MCF 10A (cell line): ENCODE data around the gene USP6NL. TPM values are rescaled to one million over a fixed set of nuclear protein-coding genes. Genes with fewer than 3 reads are reported as not detected.

ENCODE experiments used
- BruUV-seq: library from RNA; stranded (reverse); fragments of 400-500 nt; replicated peaks from 2 replicates; lab custom pipeline; 2021; lab: Mats Ljungman, UMichigan
- CTCF ChIA-PET: fragments of 300-600 bp; sonication (Branson Sonifier 250); formaldehyde crosslinking; extraction: SDS; loops from one replicate; lab custom pipeline; 2021; ENCODE audit warnings: antibody characterized with exemption, inconsistent platforms; lab: Yijun Ruan, JAX
- POLR2A ChIA-PET: fragments of 300-600, 350-650 bp; sonication (Branson Sonifier 250); formaldehyde crosslinking; extraction: SDS; loops from one replicate; lab custom pipeline; 2020; ENCODE audit warnings: antibody characterized with exemption, inconsistent platforms; lab: Yijun Ruan, JAX
- DNase-seq: peaks from one replicate; pipeline ENCODE4 v3.0.0-alpha.2; 2018; ENCODE audit not compliant: unreplicated experiment
- H3K27ac Mint-ChIP-seq: one replicate; pipeline ENCODE4 v1.8.0; 2022; ENCODE audit warnings: mild to moderate bottlenecking, low read depth, mixed read lengths; ENCODE audit not compliant: unreplicated experiment
- H3K27me3 Mint-ChIP-seq: one replicate; pipeline ENCODE4 v1.8.0; 2022; ENCODE audit warnings: mixed read lengths; ENCODE audit not compliant: insufficient read depth, unreplicated experiment
- H3K36me3 Mint-ChIP-seq: one replicate; pipeline ENCODE4 v1.8.0; 2022; ENCODE audit warnings: mild to moderate bottlenecking, moderate library complexity, mixed read lengths; ENCODE audit not compliant: insufficient read depth, unreplicated experiment
- H3K4me1 Mint-ChIP-seq: one replicate; pipeline ENCODE4 v1.8.0; 2022; ENCODE audit warnings: mixed read lengths; ENCODE audit not compliant: insufficient read depth, unreplicated experiment
- H3K4me3 Mint-ChIP-seq: one replicate; pipeline ENCODE4 v1.8.0; 2022; ENCODE audit warnings: mild to moderate bottlenecking, moderate library complexity, mixed read lengths; ENCODE audit not compliant: unreplicated experiment
- H3K9me3 Mint-ChIP-seq: one replicate; pipeline ENCODE4 v1.8.0; 2022; ENCODE audit warnings: mixed read lengths; ENCODE audit not compliant: unreplicated experiment
- intact Hi-C: fragments of 100-400 bp; cut with micrococcal nuclease; formaldehyde crosslinking; loops from 2 replicates; pipeline ENCODE4 v1.14.1; 2022
- total RNA-seq: library from RNA; stranded (reverse); gene quantifications from 2 replicates; pipeline ENCODE4 v1.2.3, GENCODE V29; 2022
- TF ChIP-seq, protein P1 (sequence below): fragments of 200-600 bp; IDR thresholded peaks from one replicate; pipeline ENCODE4 v1.8.0; 2022; ENCODE audit warnings: antibody characterized with exemption, mild to moderate bottlenecking; ENCODE audit not compliant: unreplicated experiment

Gene USP6NL
- total RNA-seq, 1 experiment from 2014 or later = 19.2 TPM

DNA sequence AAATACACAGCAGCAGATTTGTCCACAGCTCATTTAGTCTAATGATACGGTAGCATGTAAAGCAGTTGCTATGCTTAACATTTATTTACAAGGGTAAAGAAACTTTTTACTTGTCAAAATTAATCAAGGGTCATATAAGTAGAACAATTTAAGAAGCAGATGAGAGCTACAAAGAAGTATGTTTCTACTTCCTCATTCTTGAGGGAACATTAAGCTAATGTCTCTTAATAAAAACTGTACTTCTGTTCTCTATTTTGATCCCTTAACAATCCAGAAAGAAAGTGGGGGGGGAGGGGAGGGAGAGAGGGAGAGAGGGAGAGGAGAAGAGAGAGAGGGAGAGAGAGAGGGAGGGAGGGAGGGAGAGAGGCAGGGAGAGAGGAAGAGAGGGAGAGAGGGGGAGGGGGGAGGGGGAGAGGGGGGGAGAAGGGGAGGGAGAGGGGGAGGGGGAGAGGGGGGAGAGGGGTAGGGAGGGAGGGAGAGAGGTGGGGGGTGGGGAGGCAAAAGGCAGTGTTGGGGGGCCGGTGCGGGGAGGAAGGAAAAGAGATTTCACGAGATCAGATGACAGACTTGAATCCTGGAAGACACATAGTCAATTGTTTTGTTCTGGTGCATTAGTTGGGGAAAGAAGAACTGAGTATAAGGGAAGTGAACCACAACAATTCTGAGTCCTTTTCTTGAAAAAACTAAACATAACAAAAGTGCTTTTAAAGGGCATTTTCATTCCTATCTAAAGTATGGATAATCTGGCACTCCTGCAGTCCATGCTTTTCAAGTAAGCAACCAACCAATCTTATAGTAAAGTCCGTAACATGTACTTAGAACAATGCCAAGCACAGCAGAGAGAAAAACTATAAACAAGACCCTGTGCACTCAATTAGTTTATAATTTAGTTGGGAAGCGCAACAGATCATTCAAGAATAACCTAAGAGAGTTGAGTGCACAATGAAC, 128.0 kb downstream of the USP6NL start:
- no peak overlapping the region for H3K4me3 Mint-ChIP-seq
- no peaks in the 10 kb centered on the region for H3K4me1 Mint-ChIP-seq
- CTCF ChIA-PET = interaction anchor here (0.6 kb wide), 2 partner anchors 24 to 59 kb away, joined by 3 read pairs; no protein-coding TSS in a partner anchor
- intact Hi-C loops = no loop called here
- no peaks in the 10 kb centered on the region for H3K27me3 Mint-ChIP-seq
- H3K27ac Mint-ChIP-seq = no peak overlapping the region
- no peaks in the 10 kb centered on the region for H3K9me3 Mint-ChIP-seq
- H3K36me3 Mint-ChIP-seq = peaks cover 22% of the 10 kb centered on the region
- TF ChIP-seq, protein P1, sequence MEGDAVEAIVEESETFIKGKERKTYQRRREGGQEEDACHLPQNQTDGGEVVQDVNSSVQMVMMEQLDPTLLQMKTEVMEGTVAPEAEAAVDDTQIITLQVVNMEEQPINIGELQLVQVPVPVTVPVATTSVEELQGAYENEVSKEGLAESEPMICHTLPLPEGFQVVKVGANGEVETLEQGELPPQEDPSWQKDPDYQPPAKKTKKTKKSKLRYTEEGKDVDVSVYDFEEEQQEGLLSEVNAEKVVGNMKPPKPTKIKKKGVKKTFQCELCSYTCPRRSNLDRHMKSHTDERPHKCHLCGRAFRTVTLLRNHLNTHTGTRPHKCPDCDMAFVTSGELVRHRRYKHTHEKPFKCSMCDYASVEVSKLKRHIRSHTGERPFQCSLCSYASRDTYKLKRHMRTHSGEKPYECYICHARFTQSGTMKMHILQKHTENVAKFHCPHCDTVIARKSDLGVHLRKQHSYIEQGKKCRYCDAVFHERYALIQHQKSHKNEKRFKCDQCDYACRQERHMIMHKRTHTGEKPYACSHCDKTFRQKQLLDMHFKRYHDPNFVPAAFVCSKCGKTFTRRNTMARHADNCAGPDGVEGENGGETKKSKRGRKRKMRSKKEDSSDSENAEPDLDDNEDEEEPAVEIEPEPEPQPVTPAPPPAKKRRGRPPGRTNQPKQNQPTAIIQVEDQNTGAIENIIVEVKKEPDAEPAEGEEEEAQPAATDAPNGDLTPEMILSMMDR = no peak
- DNase-seq = no peak
- no TSS peak for BruUV-seq
- POLR2A ChIA-PET = interaction anchor here (0.6 to 1.1 kb wide), 2 partner anchors 12 to 897 kb away, joined by 3 read pairs; no protein-coding TSS in a partner anchor

DNA sequence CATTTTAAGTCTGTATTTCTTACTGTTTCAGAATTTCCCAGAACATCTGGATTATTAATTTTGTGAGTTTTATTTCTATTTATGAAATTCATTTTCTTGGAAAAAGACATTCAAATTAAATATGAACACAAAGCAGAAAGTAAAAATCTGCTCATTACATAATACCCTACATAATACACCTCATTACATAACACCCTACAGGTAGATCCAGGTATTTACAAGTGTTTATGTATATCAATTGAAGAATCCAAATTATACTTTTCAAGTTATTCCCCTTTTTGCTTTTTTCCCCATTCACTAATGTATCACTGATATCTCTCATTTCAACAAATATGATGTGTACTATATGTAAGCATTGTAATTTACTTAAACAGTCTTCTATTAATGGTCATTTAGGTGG, 129.1 kb downstream of the USP6NL start:
- TF ChIP-seq, protein P1 = no peak
- no peaks in the 10 kb centered on the region for H3K4me1 Mint-ChIP-seq
- CTCF ChIA-PET = no interaction called here
- DNase-seq = no peak
- no peak overlapping the region for H3K4me3 Mint-ChIP-seq
- H3K36me3 Mint-ChIP-seq = peaks cover 22% of the 10 kb centered on the region
- BruUV-seq = no TSS peak
- intact Hi-C loops = no loop called here
- H3K27me3 Mint-ChIP-seq = no peaks in the 10 kb centered on the region
- no peaks in the 10 kb centered on the region for H3K9me3 Mint-ChIP-seq
- POLR2A ChIA-PET = interaction anchor here (0.7 to 1.3 kb wide), 2 partner anchors 14 to 31 kb away, joined by 3 to 6 read pairs; no protein-coding TSS in a partner anchor
- H3K27ac Mint-ChIP-seq = no peak overlapping the region

DNA sequence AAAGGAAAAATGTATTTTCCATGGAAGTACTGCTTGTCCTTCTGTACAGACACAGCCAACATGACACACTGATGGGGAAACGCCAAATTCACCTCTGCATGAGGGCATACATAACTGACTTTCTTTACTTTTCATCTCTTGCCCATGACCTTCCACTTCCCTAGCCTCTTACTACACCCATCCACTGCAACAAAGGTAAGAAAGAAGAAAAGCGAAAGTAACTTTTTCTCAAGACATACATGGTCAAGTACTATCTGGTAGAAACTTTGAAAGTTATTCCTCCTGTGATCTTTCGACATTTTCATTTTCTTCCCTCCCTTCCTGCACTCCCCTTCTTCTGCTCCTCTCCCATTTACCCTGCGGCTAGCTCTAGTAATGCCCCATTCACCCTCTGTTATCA, 130.8 kb downstream of the USP6NL start:
- intact Hi-C loops = no loop called here
- BruUV-seq = no TSS peak
- Mint-ChIP-seq H3K4me1 (no peaks in the 10 kb centered on the region), H3K9me3 (no peaks in the 10 kb centered on the region), H3K36me3 (peaks cover 22% of the 10 kb centered on the region), H3K4me3 (no peak overlapping the region), H3K27me3 (no peaks in the 10 kb centered on the region), H3K27ac (no peak overlapping the region)
- TF ChIP-seq, protein P1 = no peak
- ChIA-PET CTCF (no interaction called here), POLR2A (no interaction called here)
- no peak for DNase-seq

DNA sequence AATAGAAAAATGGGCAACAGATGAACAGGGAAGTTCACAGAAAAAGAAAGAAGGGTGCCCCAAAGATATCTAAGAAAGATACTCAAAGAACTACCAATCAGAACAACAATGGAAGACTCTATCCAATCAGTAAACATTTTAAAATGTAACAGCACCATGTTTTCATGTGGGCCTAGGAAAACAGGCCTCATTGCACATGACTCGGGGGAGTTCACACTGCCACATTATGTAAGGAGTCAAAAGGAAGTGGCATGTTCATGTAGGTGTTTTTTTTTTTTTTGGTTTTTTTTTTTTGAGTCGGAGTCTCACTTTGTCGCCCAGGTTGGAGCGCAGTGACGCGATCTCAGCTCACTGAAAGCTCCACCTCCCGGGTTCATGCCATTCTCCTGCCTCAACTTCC, 132.2 kb downstream of the USP6NL start:
- Mint-ChIP-seq H3K27ac (no peak overlapping the region), H3K9me3 (no peaks in the 10 kb centered on the region), H3K4me3 (no peak overlapping the region), H3K36me3 (peaks cover 17% of the 10 kb centered on the region), H3K4me1 (no peaks in the 10 kb centered on the region), H3K27me3 (no peaks in the 10 kb centered on the region)
- no peak for DNase-seq
- CTCF ChIA-PET = no interaction called here
- TF ChIP-seq, protein P1 = no peak
- intact Hi-C loops = no loop called here
- BruUV-seq = no TSS peak
- POLR2A ChIA-PET = no interaction called here
